ENCODE measurements around the gene OGFOD2.
"Not testable (repeated sequence)": the region's sequence is repeated elsewhere in the genome, so short reads cannot be mapped to it uniquely, and the experiment has no call there.

OGFOD2 gene

DNA sequence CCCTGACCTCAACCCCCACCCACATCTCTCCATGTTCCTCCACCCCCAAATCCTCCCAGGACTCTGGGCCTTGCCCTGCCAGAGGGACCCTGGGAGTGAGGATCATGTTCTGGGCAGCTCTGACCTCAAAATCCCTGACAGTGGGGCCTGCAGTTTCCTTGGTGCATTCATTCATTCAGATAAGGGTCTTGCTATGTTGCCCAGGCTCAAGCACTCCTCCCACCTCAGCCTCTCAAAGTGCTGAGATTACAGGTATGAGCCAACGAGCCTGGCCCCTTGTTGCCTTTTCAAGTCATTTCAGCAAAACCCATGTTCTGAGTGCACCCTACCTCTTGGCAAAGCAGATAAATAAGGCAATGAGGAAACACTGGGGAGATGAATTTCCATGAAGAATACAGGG, 35.1 kb downstream of the OGFOD2 start:
- no peak for TF ChIP-seq ZFX (IDR thresholded peaks at IDR 0.05)
- TF ChIP-seq, protein P1, sequence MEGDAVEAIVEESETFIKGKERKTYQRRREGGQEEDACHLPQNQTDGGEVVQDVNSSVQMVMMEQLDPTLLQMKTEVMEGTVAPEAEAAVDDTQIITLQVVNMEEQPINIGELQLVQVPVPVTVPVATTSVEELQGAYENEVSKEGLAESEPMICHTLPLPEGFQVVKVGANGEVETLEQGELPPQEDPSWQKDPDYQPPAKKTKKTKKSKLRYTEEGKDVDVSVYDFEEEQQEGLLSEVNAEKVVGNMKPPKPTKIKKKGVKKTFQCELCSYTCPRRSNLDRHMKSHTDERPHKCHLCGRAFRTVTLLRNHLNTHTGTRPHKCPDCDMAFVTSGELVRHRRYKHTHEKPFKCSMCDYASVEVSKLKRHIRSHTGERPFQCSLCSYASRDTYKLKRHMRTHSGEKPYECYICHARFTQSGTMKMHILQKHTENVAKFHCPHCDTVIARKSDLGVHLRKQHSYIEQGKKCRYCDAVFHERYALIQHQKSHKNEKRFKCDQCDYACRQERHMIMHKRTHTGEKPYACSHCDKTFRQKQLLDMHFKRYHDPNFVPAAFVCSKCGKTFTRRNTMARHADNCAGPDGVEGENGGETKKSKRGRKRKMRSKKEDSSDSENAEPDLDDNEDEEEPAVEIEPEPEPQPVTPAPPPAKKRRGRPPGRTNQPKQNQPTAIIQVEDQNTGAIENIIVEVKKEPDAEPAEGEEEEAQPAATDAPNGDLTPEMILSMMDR (conservative IDR thresholded peaks at IDR 0.05) = no peak
- no peak overlapping the region for H3K27ac ChIP-seq

DNA sequence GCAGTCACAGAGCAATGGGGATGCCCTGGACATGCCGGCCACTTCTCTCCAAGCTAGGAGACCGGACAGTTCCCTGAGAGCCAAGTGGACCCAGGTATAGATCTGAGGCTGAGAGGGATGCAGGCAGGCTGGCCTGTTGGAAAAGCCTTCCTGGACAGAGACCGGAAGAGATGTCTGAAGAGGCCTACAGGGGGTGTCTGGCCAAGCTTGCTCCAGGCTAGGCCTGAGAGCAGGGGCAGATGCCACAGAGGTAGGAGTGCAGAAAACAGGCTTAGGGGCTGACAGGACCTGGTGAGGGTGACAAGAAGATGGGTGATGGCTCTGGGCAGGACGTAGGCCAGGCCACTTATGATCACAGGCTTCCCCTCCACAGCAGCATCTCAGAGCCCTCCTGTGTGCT, 35.6 kb downstream of the OGFOD2 start:
- TF ChIP-seq ZFX (IDR thresholded peaks at IDR 0.05) = no peak
- TF ChIP-seq, protein P1 (conservative IDR thresholded peaks at IDR 0.05) = no peak

DNA sequence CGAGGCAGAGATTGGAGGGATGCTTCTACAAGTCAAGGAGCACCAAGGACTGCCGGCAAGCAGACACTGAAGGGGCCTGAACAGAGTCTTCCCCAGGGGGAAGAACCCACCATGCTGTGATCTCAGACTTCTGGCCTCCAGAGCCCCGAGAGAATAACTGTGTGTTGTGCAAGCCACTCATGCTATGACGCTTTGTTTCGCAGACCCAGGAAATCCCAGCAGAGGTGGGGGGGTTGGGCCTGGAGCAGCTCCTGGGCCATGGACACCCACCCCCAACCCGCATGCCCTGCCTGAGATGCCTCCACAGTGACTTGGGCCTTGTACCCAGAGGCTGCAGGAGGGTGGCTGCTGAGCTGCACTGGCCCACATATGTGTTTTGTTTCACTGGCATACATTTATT, 36.7 kb downstream of the OGFOD2 start:
- H3K27ac ChIP-seq = no peak overlapping the region
- TF ChIP-seq, protein P1 (conservative IDR thresholded peaks at IDR 0.05) = no peak
- no peak for TF ChIP-seq ZFX (IDR thresholded peaks at IDR 0.05)

More for the DNA sequence above, 35.6 kb downstream of the OGFOD2 start:
- H3K27ac ChIP-seq = no peak overlapping the region

DNA sequence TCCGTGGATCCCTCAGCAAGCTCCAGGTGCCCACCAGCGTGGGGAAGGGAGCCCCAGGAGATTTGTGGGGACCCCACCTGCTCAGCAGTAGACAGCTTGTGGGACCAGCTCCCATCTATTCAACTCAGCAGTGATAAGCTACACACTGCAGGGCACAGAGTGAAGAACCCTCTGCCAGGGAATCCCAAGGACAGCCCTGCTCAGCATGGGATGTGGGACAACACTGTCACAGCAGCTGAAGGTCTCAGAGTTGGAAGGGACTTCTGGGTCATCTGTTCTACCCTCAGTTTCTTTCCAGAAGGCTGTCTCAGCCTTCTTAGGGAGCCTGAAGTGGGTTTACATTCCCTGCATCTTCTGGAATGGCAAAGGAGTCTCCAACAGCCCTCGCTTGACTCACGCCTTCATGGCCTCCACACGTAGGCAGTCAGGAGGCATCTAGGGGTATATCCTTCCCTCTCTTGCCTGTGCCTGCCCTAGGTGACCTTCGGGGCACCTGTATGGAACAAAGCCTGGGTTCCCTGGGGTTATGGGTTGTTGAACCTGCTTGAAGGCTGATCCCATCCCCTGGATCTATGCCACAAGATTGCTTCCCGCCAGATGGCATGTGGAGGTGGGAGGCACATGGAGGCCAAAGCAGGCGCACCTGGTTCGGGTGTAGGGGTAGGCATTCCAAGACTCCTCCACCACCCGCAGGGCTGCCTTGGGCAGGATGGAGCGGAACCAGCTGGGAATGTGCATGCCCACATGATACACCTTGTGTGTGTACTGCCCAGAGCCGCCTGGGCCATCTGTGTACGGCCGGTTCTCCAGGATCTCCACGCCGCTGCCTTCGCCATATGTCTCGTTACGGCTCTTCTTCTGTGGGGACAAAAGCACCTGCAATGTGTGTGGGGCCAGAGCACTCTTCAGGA, 38.4 kb downstream of the OGFOD2 start:
- no peak overlapping the region for H3K27ac ChIP-seq
- TF ChIP-seq ZFX (IDR thresholded peaks at IDR 0.05) = no peak
- TF ChIP-seq, protein P1 (conservative IDR thresholded peaks at IDR 0.05) = no peak

DNA sequence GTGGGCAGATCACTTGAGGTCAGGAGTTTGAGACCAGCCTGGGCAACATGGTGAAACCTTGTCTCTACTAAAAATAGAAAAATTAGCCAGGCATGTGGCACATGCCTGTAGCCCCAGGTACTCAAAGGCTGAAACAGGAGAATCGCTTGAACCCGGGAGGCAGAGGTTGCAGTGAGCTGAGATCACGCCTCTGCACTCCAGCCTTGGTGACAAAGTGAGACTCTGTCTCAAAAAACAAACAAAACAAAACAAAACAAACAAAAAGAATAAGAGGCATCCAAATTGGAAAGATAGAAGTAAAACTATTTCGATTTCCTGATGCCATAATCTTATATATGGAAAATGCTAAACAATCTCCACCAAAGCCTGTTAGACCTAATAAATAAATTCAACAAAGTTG, 39.4 kb downstream of the OGFOD2 start:
- H3K27ac ChIP-seq = not testable (repeated sequence)

DNA sequence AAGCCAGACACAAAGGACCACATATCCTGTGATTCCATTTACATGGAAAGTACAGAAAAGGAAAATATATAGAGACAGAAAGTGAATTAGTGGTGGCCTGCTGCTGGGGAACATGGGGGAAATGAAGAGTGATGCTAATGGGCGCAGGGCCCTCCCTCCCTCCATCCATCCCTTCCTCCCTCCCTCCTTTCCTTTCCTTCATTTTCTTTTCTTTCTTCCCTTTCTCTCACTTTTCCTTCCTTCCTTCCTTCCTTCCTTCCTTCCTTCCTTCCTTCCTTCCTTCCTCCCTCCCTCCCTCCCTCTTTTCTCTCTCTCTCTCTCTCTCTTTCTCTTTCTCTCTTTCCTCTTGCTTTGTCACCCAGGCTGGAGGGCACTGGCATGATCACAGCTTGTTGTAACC, 42.7 kb downstream of the OGFOD2 start:
- TF ChIP-seq ZFX (IDR thresholded peaks at IDR 0.05) = no peak
- no peak overlapping the region for H3K27ac ChIP-seq

DNA sequence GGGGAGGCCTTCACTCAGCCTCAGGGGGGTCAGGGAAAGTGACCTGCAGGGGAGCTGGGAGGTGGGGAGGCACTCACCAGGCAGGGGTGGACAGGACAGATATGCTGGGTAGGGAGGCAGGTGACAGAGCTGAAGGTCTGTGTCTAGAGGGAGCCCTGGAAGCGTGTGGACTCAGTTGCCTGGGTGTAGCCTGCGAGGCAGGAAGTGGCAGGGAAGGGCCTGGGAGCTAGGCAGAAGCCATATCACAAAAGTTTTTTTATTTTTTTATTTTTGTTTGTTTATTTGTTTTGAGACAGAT, 44.7 kb downstream of the OGFOD2 start:
- TF ChIP-seq, protein P1 (conservative IDR thresholded peaks at IDR 0.05) = no peak
- TF ChIP-seq ZFX (IDR thresholded peaks at IDR 0.05) = no peak
- no peak overlapping the region for H3K27ac ChIP-seq

DNA sequence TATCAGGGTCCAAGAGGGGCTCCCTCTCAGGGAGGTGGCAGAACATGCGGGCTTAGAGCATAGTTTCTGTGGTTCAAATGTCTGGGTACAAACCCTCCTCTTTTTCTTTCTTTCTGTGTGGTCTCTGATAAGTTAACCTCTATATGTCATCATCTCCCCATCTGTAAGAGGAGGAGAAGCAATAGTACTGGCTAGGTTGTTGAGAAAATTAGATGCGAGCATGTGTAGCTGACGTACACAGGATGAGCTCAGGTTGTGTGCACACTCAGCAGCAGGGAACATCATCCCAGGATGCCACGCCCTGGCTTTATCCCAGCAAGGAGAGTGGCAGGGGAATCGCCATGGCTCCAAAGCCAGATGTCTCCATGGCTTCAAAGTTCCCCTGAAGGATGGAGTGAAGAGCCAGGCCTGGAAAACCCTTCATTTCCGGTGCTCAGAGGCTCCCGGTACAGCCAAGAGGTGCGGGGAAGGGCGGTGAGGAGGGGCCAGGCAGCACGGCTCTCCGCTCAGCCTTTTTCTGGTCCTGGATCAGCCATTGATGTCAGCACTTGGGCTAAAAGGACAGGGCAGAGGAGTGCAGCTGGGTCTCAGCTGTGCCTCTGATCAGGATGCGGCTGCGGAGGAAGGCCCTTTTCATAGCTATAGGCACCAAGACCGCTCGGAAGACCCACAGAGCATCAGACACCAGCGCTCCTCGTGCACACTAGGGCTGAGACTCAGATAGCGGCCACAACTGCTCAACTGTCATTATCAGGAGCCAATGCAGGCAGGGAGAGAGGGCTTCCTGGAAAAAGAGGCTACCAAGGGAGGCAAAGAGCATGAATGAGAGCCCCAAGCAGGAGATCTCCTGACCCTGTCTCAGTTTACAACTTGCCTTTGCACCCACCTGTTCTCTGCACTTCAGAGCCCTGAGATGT, 46.9 kb downstream of the OGFOD2 start:
- no peak overlapping the region for H3K27ac ChIP-seq
- no peak for TF ChIP-seq ZFX (IDR thresholded peaks at IDR 0.05)
- TF ChIP-seq, protein P1 (conservative IDR thresholded peaks at IDR 0.05) = no peak
